HepG2 (cell line): ENCODE data around the gene CCN2. TPM values are rescaled to one million over a fixed set of nuclear protein-coding genes. Genes with fewer than 3 reads are reported as not detected.
A peak's percentile ranks its signal among the peaks of the same experiment; 100 is the strongest.

Source experiments
- BORCS8-MEF2B ChIP-seq: sonication (generic); formaldehyde crosslinking; IDR thresholded peaks from 2 replicates; pipeline ENCODE4 v1.8.0; 2022; ENCODE audit warnings: mild to moderate bottlenecking, missing genetic modification reagents
- DMAP1 ChIP-seq: IDR thresholded peaks from 2 replicates; pipeline ENCODE4 v1.6.1; 2016
- FOXO4 ChIP-seq: sonication (generic); formaldehyde crosslinking; conservative IDR thresholded peaks from 2 replicates; pipeline ENCODE4 v1.8.1; 2023; ENCODE audit warnings: missing genetic modification reagents
- MAFF ChIP-seq: IDR thresholded peaks from 2 replicates; pipeline ENCODE4 v1.6.1; 2011; ENCODE audit warnings: low read depth, low read length, improper control_type of control experiment
- MTF2 ChIP-seq: sonication (generic); formaldehyde crosslinking; IDR thresholded peaks from 2 replicates; pipeline ENCODE4 v1.5.0; 2020; ENCODE audit warnings: missing genetic modification reagents, borderline replicate concordance
- RBFOX2 ChIP-seq: fragments of 200-400 bp; formaldehyde crosslinking; IDR thresholded peaks from 2 replicates; pipeline ENCODE4 v1.6.1; 2017; ENCODE audit warnings: low read depth, mild to moderate bottlenecking, low read length
- RORA ChIP-seq: sonication (generic); formaldehyde crosslinking; IDR thresholded peaks from 2 replicates; pipeline ENCODE4 v1.5.0; 2020; ENCODE audit warnings: mild to moderate bottlenecking, missing genetic modification reagents, moderate library complexity
- SETDB1 ChIP-seq: sonication (generic); formaldehyde crosslinking; IDR thresholded peaks from 2 replicates; pipeline ENCODE4 v1.5.1; 2020; ENCODE audit warnings: missing genetic modification reagents, mild to moderate bottlenecking, borderline replicate concordance
- SRSF9 ChIP-seq: fragments of 200-400 bp; formaldehyde crosslinking; IDR thresholded peaks from 2 replicates; pipeline ENCODE4 v1.6.1; 2018; ENCODE audit warnings: borderline replicate concordance, mild to moderate bottlenecking, low read depth, low read length; ENCODE audit not compliant: insufficient read depth, poor library complexity, severe bottlenecking
- ZFP41 ChIP-seq: sonication (generic); formaldehyde crosslinking; IDR thresholded peaks from 2 replicates; pipeline ENCODE4 v1.4.0; 2020; ENCODE audit warnings: mild to moderate bottlenecking, missing genetic modification reagents, borderline replicate concordance
- ZFP82 ChIP-seq: sonication (generic); formaldehyde crosslinking; IDR thresholded peaks from 2 replicates; pipeline ENCODE4 v1.5.1; 2020; ENCODE audit warnings: mild to moderate bottlenecking, missing genetic modification reagents, borderline replicate concordance
- ZNF296 ChIP-seq: sonication (generic); formaldehyde crosslinking; conservative IDR thresholded peaks from 2 replicates; pipeline ENCODE4 v1.5.0; 2020; ENCODE audit warnings: mild to moderate bottlenecking, missing genetic modification reagents
- ZNF562 ChIP-seq: sonication (generic); formaldehyde crosslinking; IDR thresholded peaks from 2 replicates; pipeline ENCODE4 v1.8.0; 2022; ENCODE audit warnings: missing genetic modification reagents, borderline replicate concordance
- ZNF768 ChIP-seq: sonication (generic); formaldehyde crosslinking; IDR thresholded peaks from 2 replicates; pipeline ENCODE4 v1.4.0; 2020; ENCODE audit warnings: missing genetic modification reagents
- ZNF800 ChIP-seq: sonication (generic); formaldehyde crosslinking; IDR thresholded peaks from 2 replicates; pipeline ENCODE4 v1.4.0; 2020; ENCODE audit warnings: missing genetic modification reagents
- ZNF83 ChIP-seq: sonication (generic); formaldehyde crosslinking; IDR thresholded peaks from 2 replicates; pipeline ENCODE4 v1.4.0; 2020; ENCODE audit warnings: missing genetic modification reagents, mild to moderate bottlenecking, borderline replicate concordance
- polyA plus RNA-seq, 8 experiments: library from polyadenylated mRNA; depleted of rRNA in 3 of 8; stranded (reverse) in 7 of 8; unstranded in 1 of 8; fragments of >200 nt; fragmentation: Illumina TruSeq in 4 of 8; extraction: Trizol in 4 of 8; gene quantifications; 2 replicates each; pipeline versions ENCODE4 v1.2.1 to v1.2.3, GENCODE V29; 2011 to 2016; ENCODE audit warnings: low read depth in 4 of 8, missing spikeins in 1 of 8, mixed read lengths in 1 of 8; ENCODE audit not compliant: insufficient read depth in 1 of 8
- total RNA-seq, 5 experiments: library from RNA; depleted of rRNA; stranded (reverse); fragments of >200 nt; fragmentation: Illumina TruSeq; extraction: Trizol; gene quantifications; 2 replicates each; pipeline ENCODE4 v1.2.3, GENCODE V29; 2016; ENCODE audit warnings: low read depth in 1 of 5
- TF ChIP-seq, protein P1 (sequence below): IDR thresholded peaks from 2 replicates; pipeline ENCODE4 v1.6.1; 2016; ENCODE audit warnings: control low read depth
- TF ChIP-seq, protein P2 (sequence below): sonication (generic); formaldehyde crosslinking; IDR thresholded peaks from 2 replicates; pipeline ENCODE4 v1.8.1; 2022; ENCODE audit warnings: low read depth, mild to moderate bottlenecking, missing genetic modification reagents
- TF ChIP-seq, protein P3 (sequence below): sonication (generic); formaldehyde crosslinking; conservative IDR thresholded peaks from 2 replicates; pipeline ENCODE4 v1.5.0; 2020; ENCODE audit warnings: missing genetic modification reagents

CCN2 gene
- total and polyA plus RNA-seq, 2 of the 13 experiments (the other 11 are each of a cell fraction or from before 2014, with no cell fraction given), result 34.7 to 316 TPM

DNA sequence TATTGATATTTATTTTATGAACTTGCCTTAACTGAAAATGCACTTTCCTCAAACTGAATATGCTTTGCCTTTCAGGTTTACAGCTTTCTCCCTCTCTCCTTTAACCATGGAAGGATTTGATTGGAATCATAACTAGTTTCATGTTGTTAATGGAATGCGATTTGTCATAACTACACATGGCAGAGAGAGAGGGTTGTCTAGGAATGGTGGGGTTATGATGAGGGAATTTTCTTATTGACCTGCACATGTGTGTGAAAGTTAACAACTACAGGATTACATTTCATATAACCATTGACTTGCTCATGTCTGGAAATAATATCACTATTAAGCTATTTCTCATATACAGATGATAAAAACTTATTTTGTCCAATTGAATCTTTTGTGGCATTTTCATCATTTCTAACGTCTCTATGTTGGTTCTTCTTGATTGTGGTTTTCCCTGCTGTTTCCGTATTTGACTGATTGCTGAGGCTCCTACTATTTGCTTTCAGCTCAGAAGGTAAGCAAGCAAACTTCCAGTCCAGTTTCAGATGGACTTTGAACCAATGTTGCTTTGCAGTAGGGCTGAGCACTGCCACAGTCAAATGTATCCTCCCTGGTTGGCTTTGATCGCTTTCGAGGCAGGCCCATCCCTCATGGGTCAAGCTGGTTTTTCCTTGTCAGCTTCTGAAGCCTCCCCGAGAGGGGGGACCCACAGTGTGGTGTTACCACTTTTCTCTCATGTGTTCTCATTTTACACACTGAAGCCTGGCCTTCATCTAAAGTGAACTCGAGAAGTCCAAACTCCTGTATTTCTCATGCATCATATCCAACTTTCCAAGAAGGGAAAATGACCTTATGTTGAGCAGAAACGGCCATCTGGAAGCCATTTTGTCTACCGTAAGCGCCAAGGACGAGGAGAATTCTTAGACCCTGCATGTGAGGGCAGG, 7.6 kb upstream of the CCN2 start (continued):
- TF ChIP-seq MTF2 (CRISPR knock-in tag) (no peak), ZNF562 (CRISPR knock-in tag) (no peak), FOXO4 (CRISPR knock-in tag) (0 out of 2 replicates have a peak, but pooled peaks have one; percentile 18), ZNF768 (CRISPR knock-in tag) (no peak; the same call in 1 of the 2 replicates), RORA (no peak), SRSF9 (no peak), MAFF (peak; percentile 38), ZNF800 (CRISPR knock-in tag) (peak; percentile 90), ZFP41 (no peak), SETDB1 (CRISPR knock-in tag) (no peak), DMAP1 (CRISPR knock-in tag) (peak; percentile 76; the same call in 1 of the 2 replicates), RBFOX2 (peak; percentile 68), ZFP82 (peak; percentile 80; the same call in 1 of the 2 replicates), ZNF83 (CRISPR knock-in tag) (0 out of 2 replicates have a peak, but pooled peaks have one; percentile 60), ZNF296 (CRISPR knock-in tag) (no peak), BORCS8-MEF2B (peak; percentile 73)
- TF ChIP-seq, protein P1, sequence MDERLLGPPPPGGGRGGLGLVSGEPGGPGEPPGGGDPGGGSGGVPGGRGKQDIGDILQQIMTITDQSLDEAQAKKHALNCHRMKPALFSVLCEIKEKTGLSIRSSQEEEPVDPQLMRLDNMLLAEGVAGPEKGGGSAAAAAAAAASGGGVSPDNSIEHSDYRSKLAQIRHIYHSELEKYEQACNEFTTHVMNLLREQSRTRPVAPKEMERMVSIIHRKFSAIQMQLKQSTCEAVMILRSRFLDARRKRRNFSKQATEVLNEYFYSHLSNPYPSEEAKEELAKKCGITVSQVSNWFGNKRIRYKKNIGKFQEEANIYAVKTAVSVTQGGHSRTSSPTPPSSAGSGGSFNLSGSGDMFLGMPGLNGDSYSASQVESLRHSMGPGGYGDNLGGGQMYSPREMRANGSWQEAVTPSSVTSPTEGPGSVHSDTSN (CRISPR knock-in tag), result peak; percentile 46; the same call in 1 of the 2 replicates
- TF ChIP-seq, protein P2, sequence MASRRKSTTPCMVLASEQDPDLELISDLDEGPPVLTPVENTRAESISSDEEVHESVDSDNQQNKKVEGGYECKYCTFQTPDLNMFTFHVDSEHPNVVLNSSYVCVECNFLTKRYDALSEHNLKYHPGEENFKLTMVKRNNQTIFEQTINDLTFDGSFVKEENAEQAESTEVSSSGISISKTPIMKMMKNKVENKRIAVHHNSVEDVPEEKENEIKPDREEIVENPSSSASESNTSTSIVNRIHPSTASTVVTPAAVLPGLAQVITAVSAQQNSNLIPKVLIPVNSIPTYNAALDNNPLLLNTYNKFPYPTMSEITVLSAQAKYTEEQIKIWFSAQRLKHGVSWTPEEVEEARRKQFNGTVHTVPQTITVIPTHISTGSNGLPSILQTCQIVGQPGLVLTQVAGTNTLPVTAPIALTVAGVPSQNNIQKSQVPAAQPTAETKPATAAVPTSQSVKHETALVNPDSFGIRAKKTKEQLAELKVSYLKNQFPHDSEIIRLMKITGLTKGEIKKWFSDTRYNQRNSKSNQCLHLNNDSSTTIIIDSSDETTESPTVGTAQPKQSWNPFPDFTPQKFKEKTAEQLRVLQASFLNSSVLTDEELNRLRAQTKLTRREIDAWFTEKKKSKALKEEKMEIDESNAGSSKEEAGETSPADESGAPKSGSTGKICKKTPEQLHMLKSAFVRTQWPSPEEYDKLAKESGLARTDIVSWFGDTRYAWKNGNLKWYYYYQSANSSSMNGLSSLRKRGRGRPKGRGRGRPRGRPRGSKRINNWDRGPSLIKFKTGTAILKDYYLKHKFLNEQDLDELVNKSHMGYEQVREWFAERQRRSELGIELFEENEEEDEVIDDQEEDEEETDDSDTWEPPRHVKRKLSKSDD, result peak; percentile 88; the same call in 1 of the 2 replicates
- TF ChIP-seq, protein P3, sequence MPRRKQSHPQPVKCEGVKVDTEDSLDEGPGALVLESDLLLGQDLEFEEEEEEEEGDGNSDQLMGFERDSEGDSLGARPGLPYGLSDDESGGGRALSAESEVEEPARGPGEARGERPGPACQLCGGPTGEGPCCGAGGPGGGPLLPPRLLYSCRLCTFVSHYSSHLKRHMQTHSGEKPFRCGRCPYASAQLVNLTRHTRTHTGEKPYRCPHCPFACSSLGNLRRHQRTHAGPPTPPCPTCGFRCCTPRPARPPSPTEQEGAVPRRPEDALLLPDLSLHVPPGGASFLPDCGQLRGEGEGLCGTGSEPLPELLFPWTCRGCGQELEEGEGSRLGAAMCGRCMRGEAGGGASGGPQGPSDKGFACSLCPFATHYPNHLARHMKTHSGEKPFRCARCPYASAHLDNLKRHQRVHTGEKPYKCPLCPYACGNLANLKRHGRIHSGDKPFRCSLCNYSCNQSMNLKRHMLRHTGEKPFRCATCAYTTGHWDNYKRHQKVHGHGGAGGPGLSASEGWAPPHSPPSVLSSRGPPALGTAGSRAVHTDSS (CRISPR knock-in tag), result no peak
